SH-SY5Y (cell line): Measurements from ENCODE around the gene NOP14.

Source experiments
- GATA2 ChIP-seq: IDR thresholded peaks from 2 replicates; pipeline ENCODE4 v1.6.1; 2011; ENCODE audit warnings: mild to moderate bottlenecking, low read depth, low read length
- GATA3 ChIP-seq: IDR thresholded peaks from 2 replicates; pipeline ENCODE4 v1.6.1; 2011; ENCODE audit warnings: low read depth, mild to moderate bottlenecking, low read length, moderate library complexity

DNA sequence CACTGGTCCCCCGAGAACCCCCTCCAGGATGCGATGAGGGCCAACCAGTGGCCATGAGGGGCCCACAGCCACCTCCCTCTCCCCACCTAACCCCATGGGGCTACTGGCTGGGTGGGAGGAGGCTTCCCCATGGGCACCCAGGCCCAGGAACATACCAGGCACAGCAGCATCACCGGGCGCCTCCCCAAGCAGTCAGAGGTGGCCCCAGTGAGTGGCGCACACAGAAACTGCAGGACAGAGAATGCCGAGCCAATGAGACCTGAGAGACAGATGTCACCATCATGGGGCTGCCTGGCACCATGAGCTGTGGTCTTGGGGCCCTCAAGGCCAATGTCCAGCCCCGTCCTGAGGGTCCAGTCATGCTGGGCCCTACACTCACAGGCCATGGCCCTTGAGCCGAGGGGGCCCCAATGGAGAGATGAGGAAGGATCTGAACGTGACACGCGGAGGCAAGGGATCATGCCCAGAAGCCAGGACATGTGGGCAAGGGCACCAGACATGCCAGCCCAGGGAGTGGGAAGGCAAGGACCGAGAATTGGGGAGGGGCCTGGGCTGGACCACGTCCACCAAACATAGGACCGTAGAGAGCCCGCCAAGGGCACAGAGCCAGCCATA lies 30.1 kb downstream of the NOP14 start:
- TF ChIP-seq GATA2 (no peak), GATA3 (no peak)
